ENCODE results near the gene OR6K6. TPM values are rescaled to one million over a fixed set of nuclear protein-coding genes. Genes with fewer than 3 reads are reported as not detected.

The OR6K6 gene
- total RNA-seq, 2 experiments from 2014 or later = not detected

GRCh38 chr1:158799689-158800088 lies 45.2 kb downstream of the OR6K6 start:
- no peak for TF ChIP-seq CTCF (IDR thresholded peaks at IDR 0.05)
- ATAC-seq = no peak
- DNase-seq = no peak
- CTCF ChIA-PET = no interaction called here
- Mint-ChIP-seq H3K9me3 (no peaks in the 10 kb centered on the region), H3K27me3 (peaks cover 16% of the 10 kb centered on the region), H3K4me1 (ENCODE audit: low read depth) (no peaks in the 10 kb centered on the region), H3K27ac (no peak overlapping the region), H3K4me3 (no peak overlapping the region), H3K36me3 (ENCODE audit: low read depth) (no peaks in the 10 kb centered on the region)
- POLR2A ChIA-PET = no interaction called here
- intact Hi-C loops (cut with micrococcal nuclease) = no loop called here

- intact Hi-C loops (cut with micrococcal nuclease) = no loop called here
These were observed 46.0 kb downstream of the OR6K6 start for GRCh38 chr1:158800526-158800925.

DNA sequence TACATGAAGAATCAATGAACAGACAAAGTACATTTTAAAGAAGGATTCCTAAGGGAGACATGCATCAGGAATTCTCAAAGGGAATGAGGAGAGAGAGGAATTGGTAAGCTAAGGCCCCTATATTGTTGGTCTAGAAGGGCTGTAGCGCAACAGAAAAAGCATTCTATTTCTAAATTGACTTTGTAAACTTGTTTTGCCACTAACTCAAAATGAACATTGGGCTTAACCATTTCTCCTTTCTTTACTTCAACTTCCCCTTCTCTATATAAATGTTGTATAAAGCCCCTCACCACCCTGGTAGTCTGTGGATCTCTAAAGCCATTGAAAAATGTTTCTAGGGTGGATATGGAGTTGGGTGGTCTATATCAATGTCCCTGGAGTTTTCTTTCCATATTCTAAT lies 46.9 kb downstream of the OR6K6 start:
- POLR2A ChIA-PET = no interaction called here
- DNase-seq (no peak), ATAC-seq (no peak)
- CTCF ChIA-PET = no interaction called here
- no peaks in the 10 kb centered on the region for H3K4me1 Mint-ChIP-seq (ENCODE audit: low read depth)
- H3K36me3 Mint-ChIP-seq (ENCODE audit: low read depth) = no peaks in the 10 kb centered on the region
- intact Hi-C loops (cut with micrococcal nuclease) = no loop called here
- H3K4me3 Mint-ChIP-seq = no peak overlapping the region
- no peak overlapping the region for H3K27ac Mint-ChIP-seq
- no peaks in the 10 kb centered on the region for H3K9me3 Mint-ChIP-seq
- H3K27me3 Mint-ChIP-seq = peaks cover 18% of the 10 kb centered on the region
- TF ChIP-seq CTCF (IDR thresholded peaks at IDR 0.05) = no peak

More at GRCh38 chr1:158800526-158800925, 46.0 kb downstream of the OR6K6 start:
- POLR2A ChIA-PET = no interaction called here
- DNase-seq (no peak), ATAC-seq (no peak)
- no peak overlapping the region for H3K4me3 Mint-ChIP-seq
- H3K36me3 Mint-ChIP-seq (ENCODE audit: low read depth) = no peaks in the 10 kb centered on the region
- H3K4me1 Mint-ChIP-seq (ENCODE audit: low read depth) = no peaks in the 10 kb centered on the region
- TF ChIP-seq CTCF (IDR thresholded peaks at IDR 0.05) = no peak
- H3K27me3 Mint-ChIP-seq = peaks cover 18% of the 10 kb centered on the region
- CTCF ChIA-PET = interaction anchor here (0.8 kb wide), 1 partner anchor 271 kb away, joined by 3 read pairs; no protein-coding TSS in a partner anchor
- no peaks in the 10 kb centered on the region for H3K9me3 Mint-ChIP-seq
- no peak overlapping the region for H3K27ac Mint-ChIP-seq

- Mint-ChIP-seq H3K4me3 (no peak overlapping the region), H3K27me3 (peaks cover 22% of the 10 kb centered on the region), H3K27ac (no peak overlapping the region), H3K9me3 (no peaks in the 10 kb centered on the region), H3K36me3 (ENCODE audit: low read depth) (no peaks in the 10 kb centered on the region), H3K4me1 (ENCODE audit: low read depth) (no peaks in the 10 kb centered on the region)
- CTCF ChIA-PET = no interaction called here
- intact Hi-C loops (cut with micrococcal nuclease) = no loop called here
- no peak for TF ChIP-seq CTCF (IDR thresholded peaks at IDR 0.05)
- POLR2A ChIA-PET = no interaction called here
- DNase-seq (no peak), ATAC-seq (no peak)
These were observed 49.2 kb downstream of the OR6K6 start for GRCh38 chr1:158803678-158804077.

Other genes with a start within 250 kb of the OR6K6 start
- not detected for gene OR6Y1, start 200.3 kb upstream of the OR6K6 start, total RNA-seq
- not detected for gene OR6P1, start 184.1 kb upstream of the OR6K6 start, total RNA-seq
- gene OR10X1, start 174.8 kb upstream of the OR6K6 start, total RNA-seq = not detected
- gene OR10Z1, start 149.5 kb upstream of the OR6K6 start, total RNA-seq = not detected
- gene SPTA1, start 68.0 kb upstream of the OR6K6 start, total RNA-seq = under 1 TPM in 1 of 2 experiments, not detected in 1; 0.31 TPM
- gene OR6K2, start 54.1 kb upstream of the OR6K6 start, total RNA-seq = not detected
- gene OR6K3, start 34.0 kb upstream of the OR6K6 start, total RNA-seq = not detected
- gene OR6N1, start 17.5 kb downstream of the OR6K6 start, total RNA-seq = not detected
- not detected for gene OR6N2, start 26.5 kb downstream of the OR6K6 start, total RNA-seq
- not detected for gene MNDA, start 76.6 kb downstream of the OR6K6 start, total RNA-seq
- gene PYHIN1, start 176.8 kb downstream of the OR6K6 start, total RNA-seq = 1 to 10 TPM; 7.0 to 8.5 TPM

All from activated CD8-positive, alpha-beta T cell treated with anti-CD3 and anti-CD28 coated beads for 36 hours (primary cell).